GM21786 (cell line): ENCODE results near the gene SEC61A1.
A peak's percentile ranks its signal among the peaks of the same experiment; 100 is the strongest.

ENCODE experiments used
- ATAC-seq: cut with Tn5 transposase; IDR thresholded peaks from one replicate; pipeline ENCODE4 v1.9.1; 2021; ENCODE audit not compliant: unreplicated experiment

SEC61A1 gene

GRCh38 chr3:128051837-128052594, at the start of gene SEC61A1:
Gene SEC61A1 (plus strand): TSS chr3:128052437. CDS start chr3:128052553, 116 bp downstream.
- peak; percentile 92 for ATAC-seq

DNA sequence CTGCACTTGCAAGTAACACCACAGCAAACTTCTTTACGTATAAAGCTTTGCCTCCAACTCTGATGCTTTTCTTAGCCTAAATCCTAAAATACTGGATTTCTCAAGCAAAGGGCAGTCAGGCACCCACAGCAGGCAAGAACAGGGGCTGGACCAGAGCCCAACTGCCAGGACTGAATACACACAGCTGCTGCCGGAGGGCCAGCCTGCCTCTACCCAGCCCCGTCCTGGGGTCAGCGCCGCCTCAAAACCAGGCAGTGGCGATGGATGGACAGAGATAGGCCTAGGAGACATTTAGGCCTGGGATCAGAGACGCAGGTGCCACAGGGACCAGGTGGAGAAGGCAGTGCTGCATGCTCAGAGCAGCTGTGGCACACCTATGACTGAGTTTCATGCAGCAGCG, 47.6 kb upstream of the SEC61A1 start:
- no peak for ATAC-seq

DNA sequence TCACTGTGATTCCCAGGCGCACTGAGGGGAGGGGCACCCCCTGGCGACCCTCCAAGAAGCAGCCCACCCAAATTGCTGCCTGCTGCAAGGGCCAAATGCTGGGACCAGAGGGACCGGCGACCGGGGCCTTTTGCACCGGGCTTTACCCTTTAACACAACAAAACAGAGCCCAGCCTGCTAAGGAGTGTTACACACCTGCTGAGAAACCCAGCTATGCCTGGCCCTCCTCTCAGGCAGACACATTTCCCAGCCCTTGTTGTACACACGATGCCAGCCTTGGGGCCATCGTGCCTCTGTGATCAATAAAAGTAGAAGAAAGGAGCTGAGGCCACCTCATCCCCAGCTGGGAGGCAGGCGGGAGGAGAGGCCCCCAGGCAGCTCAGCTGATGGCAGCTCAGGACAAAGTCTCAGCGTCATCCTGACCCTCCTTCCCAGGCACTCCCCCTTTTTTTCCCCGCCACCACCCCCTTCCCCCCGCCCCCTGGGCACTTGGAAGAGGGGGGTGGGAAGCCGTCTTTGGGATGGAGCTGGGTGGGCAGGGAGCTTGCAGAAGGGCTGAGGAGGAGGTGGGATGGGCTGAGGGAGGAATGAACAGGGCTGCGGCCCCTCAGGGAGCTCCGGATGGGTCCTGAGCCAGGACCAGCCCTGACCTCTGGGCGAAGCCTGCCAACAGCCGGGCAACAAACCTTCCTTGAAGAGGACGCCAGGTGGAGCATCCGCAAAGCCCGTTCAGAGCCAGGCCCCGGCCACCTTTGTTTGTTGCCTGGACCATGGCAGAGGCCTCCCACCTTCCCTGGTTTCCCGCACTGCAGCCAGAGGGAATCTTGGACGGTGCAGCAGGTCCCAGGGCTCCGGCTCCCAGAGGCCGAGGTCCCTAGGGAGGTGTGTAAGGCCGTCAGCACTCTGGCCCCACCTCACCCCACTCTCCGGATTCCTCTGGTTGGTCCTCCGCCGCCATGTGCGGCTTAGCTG, 45.9 kb upstream of the SEC61A1 start:
- ATAC-seq: no peak

GRCh38 chr3:128007033-128007424, 45.2 kb upstream of the SEC61A1 start:
- ATAC-seq: no peak

- ATAC-seq: no peak
These were observed 42.0 kb upstream of the SEC61A1 start for GRCh38 chr3:128009952-128010846.

DNA sequence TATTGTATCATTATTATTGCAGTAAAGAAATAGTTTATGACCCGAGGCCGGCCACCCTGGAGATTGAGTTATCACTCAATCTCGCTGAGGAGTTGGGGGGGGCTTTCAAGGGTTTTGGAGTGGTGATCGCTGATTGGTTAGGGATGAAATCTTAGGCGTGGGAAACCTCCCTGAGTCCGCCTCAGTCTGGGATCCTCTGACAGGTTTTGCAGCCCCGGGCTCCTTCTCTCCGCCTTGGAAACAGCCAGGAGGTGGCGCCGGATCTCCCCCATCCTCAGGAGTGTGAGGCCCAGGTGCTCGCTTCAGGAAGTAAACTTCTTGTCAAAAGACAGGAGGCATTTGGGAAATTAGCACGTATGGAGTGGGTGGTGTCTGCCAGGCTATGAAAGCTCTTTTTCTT, 41.1 kb upstream of the SEC61A1 start:
- ATAC-seq: no peak

- no peak for ATAC-seq
These were observed 40.2 kb upstream of the SEC61A1 start for GRCh38 chr3:128012050-128012449.

DNA sequence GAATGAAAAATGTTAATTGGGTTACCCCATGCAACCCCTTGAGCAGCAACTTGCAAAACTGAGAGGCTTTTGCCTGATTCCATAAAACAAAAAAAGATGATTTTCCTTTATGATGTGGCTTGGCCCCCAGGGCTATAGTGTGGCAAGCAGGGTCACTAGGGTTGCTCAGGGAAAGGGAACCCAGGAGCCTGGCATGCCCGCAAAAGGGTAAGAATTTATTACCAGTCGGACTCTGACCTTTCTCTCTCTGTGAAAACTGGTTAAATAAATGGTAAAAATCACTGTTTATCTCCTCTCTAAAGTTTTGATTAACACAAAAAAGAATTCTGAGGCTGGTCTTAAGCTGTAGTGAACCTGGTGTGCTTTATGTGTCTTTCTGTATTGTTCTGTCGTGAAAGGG, 37.7 kb upstream of the SEC61A1 start:
- no peak for ATAC-seq

GRCh38 chr3:128016502-128016901, 35.7 kb upstream of the SEC61A1 start:
- ATAC-seq: no peak

GRCh38 chr3:128021768-128022372, 30.4 kb upstream of the SEC61A1 start:
- ATAC-seq: no peak

DNA sequence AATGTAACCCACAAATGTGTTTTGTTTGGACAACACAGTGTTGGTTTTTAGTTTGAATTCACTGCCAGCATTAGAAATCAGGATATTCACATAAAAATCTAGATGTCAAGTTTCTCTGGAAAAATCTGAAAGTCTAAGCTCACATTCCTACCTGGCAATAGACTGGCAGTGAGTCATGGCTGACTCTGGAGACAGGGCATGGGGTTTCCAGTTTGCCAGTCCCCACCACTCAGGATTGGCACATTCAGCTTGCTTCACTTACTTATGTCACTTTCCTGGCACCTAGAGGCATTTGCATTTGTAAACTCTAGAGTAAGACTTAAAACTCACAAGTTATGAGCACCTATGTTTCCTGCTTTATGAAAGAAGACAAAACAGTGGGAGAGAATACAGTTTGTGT, 19.1 kb upstream of the SEC61A1 start:
- no peak for ATAC-seq

DNA sequence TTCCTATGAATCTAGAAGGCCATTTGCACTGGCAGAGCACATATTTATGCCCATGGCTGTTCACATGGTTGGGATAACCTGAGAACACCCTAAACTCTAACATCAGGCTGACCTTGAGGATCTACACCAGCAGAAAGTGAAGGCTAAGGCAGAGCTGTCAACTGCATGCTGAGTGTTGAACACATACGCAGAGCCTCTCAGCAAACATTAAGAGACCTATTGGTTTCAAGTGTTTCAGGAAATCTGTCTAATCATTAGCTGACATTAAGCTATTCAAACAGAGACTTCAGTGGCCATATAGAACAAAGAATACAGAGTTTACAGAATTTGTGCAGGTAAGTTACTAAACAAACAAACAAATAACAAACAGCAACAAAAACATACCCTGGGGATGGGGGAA, 16.1 kb upstream of the SEC61A1 start:
- no peak for ATAC-seq

- ATAC-seq: no peak
These were observed 12.2 kb upstream of the SEC61A1 start for GRCh38 chr3:128040041-128040440.

- no peak for ATAC-seq
These were observed 11.6 kb upstream of the SEC61A1 start for GRCh38 chr3:128040660-128041059.

DNA sequence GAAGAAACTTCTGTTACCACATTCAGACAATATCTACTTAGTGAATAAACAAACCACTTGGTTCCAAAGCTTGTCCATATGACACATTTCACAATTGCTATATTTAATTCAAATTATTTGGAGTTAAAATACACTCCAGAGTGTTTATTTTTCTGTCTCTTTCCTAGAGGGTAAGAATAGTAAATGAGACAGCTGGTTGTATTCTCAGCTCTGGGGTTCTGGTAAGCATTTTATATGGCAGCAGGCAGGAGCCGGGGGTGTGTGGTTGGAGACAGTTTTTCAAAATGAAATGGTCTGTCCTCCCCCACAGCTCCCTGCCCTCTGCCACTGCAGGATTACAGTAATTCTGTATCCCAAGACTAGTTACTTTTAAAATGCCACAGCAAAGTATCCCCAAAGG, 10.9 kb upstream of the SEC61A1 start:
- no peak for ATAC-seq

- ATAC-seq: no peak
These were observed 1.6 kb upstream of the SEC61A1 start for GRCh38 chr3:128050597-128050996.

DNA sequence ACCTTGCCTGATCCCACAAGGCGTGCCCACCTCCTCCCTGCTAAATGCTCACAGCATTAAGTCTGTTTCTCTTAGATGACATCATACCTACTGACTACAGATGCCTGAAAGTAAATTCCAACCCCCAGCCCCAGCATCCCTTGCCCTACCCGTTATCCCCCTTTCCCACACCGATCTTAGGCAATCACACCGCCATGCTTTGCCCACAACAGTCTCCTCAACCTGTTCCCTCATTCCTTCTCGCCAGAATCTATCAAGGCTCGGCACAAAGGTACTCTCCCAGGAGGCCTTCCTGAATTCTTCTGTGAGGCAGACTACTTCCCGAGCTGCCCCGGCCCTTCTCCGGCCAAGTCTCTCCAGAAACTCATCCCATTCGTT, 789 bp upstream of the SEC61A1 start:
- ATAC-seq: no peak

DNA sequence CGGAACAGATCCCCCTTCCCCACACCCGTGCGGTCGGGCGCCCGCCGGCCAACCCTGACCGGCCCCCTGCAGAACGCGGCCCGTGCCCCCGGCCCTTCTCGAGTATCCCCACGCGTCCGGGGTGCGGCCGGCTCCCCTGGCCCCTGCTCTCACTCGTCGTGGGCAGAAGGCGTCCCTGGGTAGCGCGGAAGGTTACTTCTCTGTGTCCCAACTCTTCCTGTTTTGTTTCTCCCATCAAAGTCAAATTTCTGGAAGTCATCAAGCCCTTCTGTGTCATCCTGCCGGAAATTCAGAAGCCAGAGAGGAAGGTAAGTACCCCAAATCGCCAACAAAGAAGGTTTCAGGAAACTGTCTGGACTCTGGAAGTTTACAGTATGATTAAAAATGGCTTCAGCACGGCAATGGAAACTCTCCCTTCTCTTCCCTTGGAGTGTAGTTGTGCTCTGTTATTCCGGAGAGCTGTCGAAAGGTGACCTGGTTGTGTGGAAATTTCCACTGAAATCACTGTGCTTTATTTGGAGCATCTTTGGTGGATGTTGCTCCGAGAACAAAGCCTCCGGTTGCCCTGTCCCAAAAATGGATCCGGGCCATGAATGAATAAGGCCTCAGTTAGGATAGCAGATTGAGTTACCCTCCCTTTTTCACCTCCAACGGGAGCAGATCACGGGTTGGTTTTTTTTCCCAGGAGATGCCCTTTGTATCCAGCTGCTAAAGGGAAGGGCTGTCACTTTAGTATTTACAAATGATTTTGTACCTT, 536 bp downstream of the SEC61A1 start:
- ATAC-seq: no peak

DNA sequence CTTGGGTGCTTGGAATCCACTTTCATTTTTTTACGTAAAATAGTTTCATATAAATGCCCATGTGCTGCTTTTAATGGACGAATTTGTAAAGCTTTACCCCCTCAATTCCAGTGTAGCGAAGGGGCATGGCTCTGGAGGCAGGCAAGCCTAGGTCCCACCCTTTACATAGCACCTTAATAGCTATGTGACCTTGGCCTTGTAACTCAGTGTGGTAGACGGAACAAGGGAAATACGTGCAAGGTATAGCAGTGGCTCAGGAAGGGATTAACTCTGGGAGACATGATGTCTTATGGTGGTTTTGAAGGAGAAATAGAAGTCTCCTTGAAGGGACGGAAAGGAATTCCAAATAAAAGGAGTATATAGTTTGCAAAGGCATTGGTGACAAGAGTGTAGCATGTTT, 1.4 kb downstream of the SEC61A1 start:
- ATAC-seq: no peak

- no peak for ATAC-seq
These were observed 2.1 kb downstream of the SEC61A1 start for GRCh38 chr3:128054367-128054766.
